ENCODE results near the gene DOCK9. TPM values are rescaled to one million over a fixed set of nuclear protein-coding genes. Genes with fewer than 3 reads are reported as not detected.

Gene DOCK9
- total and polyA plus RNA-seq, 5 donors from 2014 or later, result 4.4 to 75.0 (median 7.3) TPM

DNA sequence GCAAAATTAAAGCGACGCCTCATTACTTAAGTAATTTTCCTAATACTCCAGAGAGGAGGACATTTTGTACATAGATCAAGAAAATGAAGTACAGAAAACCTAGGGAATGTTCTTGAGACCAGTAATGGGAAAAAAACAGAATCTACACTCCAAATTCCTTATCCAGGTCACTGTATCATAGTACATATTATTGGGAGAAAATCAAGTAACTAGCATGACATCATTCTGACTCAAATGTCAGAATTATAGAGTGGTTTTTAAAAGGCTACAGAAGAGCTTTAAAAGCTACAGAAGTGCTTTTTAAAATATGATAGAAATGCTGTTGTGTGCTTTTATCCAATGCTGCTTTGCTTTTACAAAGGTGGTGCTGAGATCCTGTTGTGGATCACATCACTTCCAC lies 139.1 kb downstream of the DOCK9 start:
- DNase-seq, result no peak
- Mint-ChIP-seq H3K27ac (no peak overlapping the region), H3K36me3 (peaks cover 20% of the 10 kb centered on the region), H3K4me3 (no peak overlapping the region), H3K4me1 (peaks cover 8 to 12% (median 9%) of the 10 kb centered on the region in 4 donors), H3K27me3 (no peaks in the 10 kb centered on the region), H3K9me3 (no peaks in the 10 kb centered on the region)
- ATAC-seq (ENCODE audit: low read depth in 2 of 2), result no peak
- H3K27ac ChIP-seq (ENCODE audit: insufficient read depth, low read length, poor library complexity, severe bottlenecking), result no peak overlapping the region
- H3K27me3 ChIP-seq (ENCODE audit: control insufficient read depth, insufficient read depth, low read length), result no peaks in the 10 kb centered on the region
- no peaks in the 10 kb centered on the region for H3K4me1 ChIP-seq (ENCODE audit: control insufficient read depth, insufficient read depth, low read length, poor library complexity, severe bottlenecking)
- peaks cover 6% of the 10 kb centered on the region for H3K36me3 ChIP-seq (ENCODE audit: control insufficient read depth, insufficient read depth, low read length)
- H3K9me3 ChIP-seq (ENCODE audit: control insufficient read depth in 2 of 2, low read length in 2 of 2), result no peaks in the 10 kb centered on the region
- H3K4me3 ChIP-seq (ENCODE audit: low read depth, low read length), result no peak overlapping the region

- no peak overlapping the region for H3K4me3 ChIP-seq (ENCODE audit: low read depth, low read length)
- no peak for ATAC-seq (ENCODE audit: low read depth in 2 of 2)
- H3K4me1 Mint-ChIP-seq, result peaks cover 3 to 6% (median 4%) of the 10 kb centered on the region in 4 donors
- no peak for DNase-seq
- H3K9me3 Mint-ChIP-seq, result no peaks in the 10 kb centered on the region
- H3K27me3 Mint-ChIP-seq, result no peaks in the 10 kb centered on the region
- H3K27ac ChIP-seq (ENCODE audit: insufficient read depth, low read length, poor library complexity, severe bottlenecking), result no peak overlapping the region
- no peaks in the 10 kb centered on the region for H3K9me3 ChIP-seq (ENCODE audit: control insufficient read depth in 2 of 2, low read length in 2 of 2)
- H3K27me3 ChIP-seq (ENCODE audit: control insufficient read depth, insufficient read depth, low read length), result no peaks in the 10 kb centered on the region
- peaks cover 8% of the 10 kb centered on the region for H3K36me3 ChIP-seq (ENCODE audit: control insufficient read depth, insufficient read depth, low read length)
- H3K4me1 ChIP-seq (ENCODE audit: control insufficient read depth, insufficient read depth, low read length, poor library complexity, severe bottlenecking), result no peaks in the 10 kb centered on the region
- no peak overlapping the region for H3K4me3 Mint-ChIP-seq
- peaks cover 28% of the 10 kb centered on the region for H3K36me3 Mint-ChIP-seq
- H3K27ac Mint-ChIP-seq, result no peak overlapping the region
These were observed 140.0 kb downstream of the DOCK9 start for GRCh38 chr13:98837896-98838295.

- Histone ChIP-seq H3K4me3 (ENCODE audit: low read depth, low read length) (no peak overlapping the region), H3K4me1 (ENCODE audit: control insufficient read depth, insufficient read depth, low read length, poor library complexity, severe bottlenecking) (no peaks in the 10 kb centered on the region), H3K27ac (ENCODE audit: insufficient read depth, low read length, poor library complexity, severe bottlenecking) (no peak overlapping the region), H3K27me3 (ENCODE audit: control insufficient read depth, insufficient read depth, low read length) (no peaks in the 10 kb centered on the region), H3K9me3 (ENCODE audit: control insufficient read depth in 2 of 2, low read length in 2 of 2) (no peaks in the 10 kb centered on the region), H3K36me3 (ENCODE audit: control insufficient read depth, insufficient read depth, low read length) (peaks cover 21% of the 10 kb centered on the region)
- H3K27me3 Mint-ChIP-seq, result no peaks in the 10 kb centered on the region
- H3K4me1 Mint-ChIP-seq, result peaks cover 0 to 3% (median 0%) of the 10 kb centered on the region in 4 donors
- no peaks in the 10 kb centered on the region for H3K9me3 Mint-ChIP-seq
- peaks cover 43% of the 10 kb centered on the region for H3K36me3 Mint-ChIP-seq
- no peak for ATAC-seq (ENCODE audit: low read depth in 2 of 2)
- no peak for DNase-seq
- no peak overlapping the region for H3K27ac Mint-ChIP-seq
- no peak overlapping the region for H3K4me3 Mint-ChIP-seq
These were observed 142.7 kb downstream of the DOCK9 start for GRCh38 chr13:98835156-98835555.

DNA sequence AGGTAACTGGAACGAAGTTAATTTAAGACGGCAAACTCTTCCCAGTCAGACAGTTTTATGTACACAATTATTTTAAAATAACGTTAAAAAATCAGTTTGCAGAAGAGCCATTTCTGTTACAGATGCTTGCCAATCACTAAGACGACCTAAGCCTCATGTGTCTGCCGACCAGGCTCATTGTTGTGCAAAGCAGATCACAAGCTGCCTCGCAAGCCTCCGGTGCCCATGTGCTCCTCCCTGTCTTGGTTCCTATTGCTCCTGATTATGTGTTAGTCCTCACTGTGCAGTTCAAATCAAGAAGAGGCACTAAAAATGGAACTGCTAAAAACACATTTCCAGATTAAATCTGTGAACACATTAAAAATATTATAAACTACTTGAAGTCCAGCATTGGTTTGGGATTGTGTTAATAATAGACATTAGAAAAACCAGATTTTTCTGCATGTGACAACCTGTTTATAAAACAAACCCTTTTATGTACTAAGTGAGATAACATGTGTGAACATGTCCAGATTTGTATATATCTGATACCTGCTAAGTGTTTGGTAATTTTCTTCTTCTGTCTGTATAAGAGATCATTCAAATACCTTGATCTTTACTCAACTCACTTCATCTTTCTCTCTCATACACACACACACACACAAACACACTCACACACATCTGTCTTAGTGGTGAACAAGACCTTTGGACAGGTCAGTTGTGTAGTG lies 143.5 kb downstream of the DOCK9 start:
- no peak for ATAC-seq (ENCODE audit: low read depth in 2 of 2)
- H3K9me3 Mint-ChIP-seq, result no peaks in the 10 kb centered on the region

GRCh38 chr13:98831236-98831635 lies 146.6 kb downstream of the DOCK9 start:
- Mint-ChIP-seq H3K27me3 (no peaks in the 10 kb centered on the region), H3K4me3 (no peak overlapping the region), H3K27ac (no peak overlapping the region), H3K4me1 (peaks cover 4 to 6% (median 5%) of the 10 kb centered on the region in 4 donors), H3K9me3 (no peaks in the 10 kb centered on the region), H3K36me3 (peaks cover 65% of the 10 kb centered on the region)
- no peaks in the 10 kb centered on the region for H3K4me1 ChIP-seq (ENCODE audit: control insufficient read depth, insufficient read depth, low read length, poor library complexity, severe bottlenecking)
- H3K27me3 ChIP-seq (ENCODE audit: control insufficient read depth, insufficient read depth, low read length), result no peaks in the 10 kb centered on the region
- H3K4me3 ChIP-seq (ENCODE audit: low read depth, low read length), result no peak overlapping the region
- DNase-seq, result no peak
- no peak overlapping the region for H3K27ac ChIP-seq (ENCODE audit: insufficient read depth, low read length, poor library complexity, severe bottlenecking)
- H3K9me3 ChIP-seq (ENCODE audit: control insufficient read depth in 2 of 2, low read length in 2 of 2), result no peaks in the 10 kb centered on the region
- no peak for ATAC-seq (ENCODE audit: low read depth in 2 of 2)
- H3K36me3 ChIP-seq (ENCODE audit: control insufficient read depth, insufficient read depth, low read length), result peaks cover 41% of the 10 kb centered on the region

More for the DNA sequence above, 143.5 kb downstream of the DOCK9 start:
- Mint-ChIP-seq H3K27ac (no peak overlapping the region), H3K27me3 (no peaks in the 10 kb centered on the region), H3K4me1 (peaks cover 0 to 3% (median 0%) of the 10 kb centered on the region in 4 donors), H3K36me3 (peaks cover 51% of the 10 kb centered on the region), H3K4me3 (no peak overlapping the region)
- no peak for DNase-seq
- Histone ChIP-seq H3K36me3 (ENCODE audit: control insufficient read depth, insufficient read depth, low read length) (peaks cover 25% of the 10 kb centered on the region), H3K27ac (ENCODE audit: insufficient read depth, low read length, poor library complexity, severe bottlenecking) (no peak overlapping the region), H3K4me1 (ENCODE audit: control insufficient read depth, insufficient read depth, low read length, poor library complexity, severe bottlenecking) (no peaks in the 10 kb centered on the region), H3K9me3 (ENCODE audit: control insufficient read depth in 2 of 2, low read length in 2 of 2) (no peaks in the 10 kb centered on the region), H3K27me3 (ENCODE audit: control insufficient read depth, insufficient read depth, low read length) (no peaks in the 10 kb centered on the region), H3K4me3 (ENCODE audit: low read depth, low read length) (no peak overlapping the region)

- H3K36me3 Mint-ChIP-seq, result peaks cover 73% of the 10 kb centered on the region
- H3K9me3 ChIP-seq (ENCODE audit: control insufficient read depth in 2 of 2, low read length in 2 of 2), result no peaks in the 10 kb centered on the region
- H3K4me3 Mint-ChIP-seq, result no peak overlapping the region
- H3K27me3 ChIP-seq (ENCODE audit: control insufficient read depth, insufficient read depth, low read length), result no peaks in the 10 kb centered on the region
- H3K9me3 Mint-ChIP-seq, result no peaks in the 10 kb centered on the region
- ATAC-seq (ENCODE audit: low read depth in 2 of 2) (no peak), DNase-seq (no peak)
- H3K4me1 ChIP-seq (ENCODE audit: control insufficient read depth, insufficient read depth, low read length, poor library complexity, severe bottlenecking), result no peaks in the 10 kb centered on the region
- no peak overlapping the region for H3K4me3 ChIP-seq (ENCODE audit: low read depth, low read length)
- H3K36me3 ChIP-seq (ENCODE audit: control insufficient read depth, insufficient read depth, low read length), result peaks cover 54% of the 10 kb centered on the region
- H3K27ac Mint-ChIP-seq, result no peak overlapping the region
- H3K27me3 Mint-ChIP-seq, result no peaks in the 10 kb centered on the region
- H3K4me1 Mint-ChIP-seq, result peaks cover 4 to 13% (median 7%) of the 10 kb centered on the region in 4 donors
- no peak overlapping the region for H3K27ac ChIP-seq (ENCODE audit: insufficient read depth, low read length, poor library complexity, severe bottlenecking)
These were observed 148.3 kb downstream of the DOCK9 start for GRCh38 chr13:98829541-98829940.

DNA sequence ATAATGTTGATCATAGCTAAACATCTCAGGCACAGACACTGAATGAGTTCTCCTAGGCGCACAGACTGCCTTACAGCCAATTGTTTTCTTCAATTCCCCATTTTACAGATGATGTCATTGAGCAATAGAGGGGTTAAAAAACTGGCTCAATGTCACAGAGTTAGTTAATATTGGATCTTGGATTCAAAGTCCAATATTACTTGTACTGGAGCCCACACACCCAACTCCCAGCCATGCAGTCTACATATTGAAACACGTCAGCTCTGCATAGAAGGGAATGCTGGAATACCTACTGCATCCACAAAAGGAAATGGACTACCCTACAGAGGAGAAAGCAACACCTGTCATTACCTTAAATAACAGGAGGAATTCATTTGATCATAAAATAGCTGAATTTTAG lies 149.2 kb downstream of the DOCK9 start:
- no peak overlapping the region for H3K27ac ChIP-seq (ENCODE audit: insufficient read depth, low read length, poor library complexity, severe bottlenecking)
- Mint-ChIP-seq H3K4me3 (no peak overlapping the region), H3K9me3 (no peaks in the 10 kb centered on the region), H3K4me1 (peaks cover 4 to 13% (median 7%) of the 10 kb centered on the region in 4 donors), H3K27ac (no peak overlapping the region), H3K27me3 (no peaks in the 10 kb centered on the region), H3K36me3 (peaks cover 75% of the 10 kb centered on the region)
- ATAC-seq (ENCODE audit: low read depth in 2 of 2) (no peak), DNase-seq (no peak)
- no peaks in the 10 kb centered on the region for H3K9me3 ChIP-seq (ENCODE audit: control insufficient read depth in 2 of 2, low read length in 2 of 2)
- no peaks in the 10 kb centered on the region for H3K27me3 ChIP-seq (ENCODE audit: control insufficient read depth, insufficient read depth, low read length)
- H3K4me1 ChIP-seq (ENCODE audit: control insufficient read depth, insufficient read depth, low read length, poor library complexity, severe bottlenecking), result no peaks in the 10 kb centered on the region
- H3K36me3 ChIP-seq (ENCODE audit: control insufficient read depth, insufficient read depth, low read length), result peaks cover 61% of the 10 kb centered on the region
- no peak overlapping the region for H3K4me3 ChIP-seq (ENCODE audit: low read depth, low read length)

GRCh38 chr13:98827449-98827848 lies 150.4 kb downstream of the DOCK9 start:
- peaks cover 4 to 13% (median 7%) of the 10 kb centered on the region in 4 donors for H3K4me1 Mint-ChIP-seq
- no peak overlapping the region for H3K4me3 Mint-ChIP-seq
- Histone ChIP-seq H3K4me1 (ENCODE audit: control insufficient read depth, insufficient read depth, low read length, poor library complexity, severe bottlenecking) (no peaks in the 10 kb centered on the region), H3K36me3 (ENCODE audit: control insufficient read depth, insufficient read depth, low read length) (peaks cover 71% of the 10 kb centered on the region), H3K27ac (ENCODE audit: insufficient read depth, low read length, poor library complexity, severe bottlenecking) (no peak overlapping the region), H3K4me3 (ENCODE audit: low read depth, low read length) (no peak overlapping the region), H3K9me3 (ENCODE audit: control insufficient read depth in 2 of 2, low read length in 2 of 2) (no peaks in the 10 kb centered on the region), H3K27me3 (ENCODE audit: control insufficient read depth, insufficient read depth, low read length) (no peaks in the 10 kb centered on the region)
- H3K9me3 Mint-ChIP-seq, result no peaks in the 10 kb centered on the region
- H3K27me3 Mint-ChIP-seq, result no peaks in the 10 kb centered on the region
- H3K27ac Mint-ChIP-seq, result peak overlapping the region in 1 of 3 donors; percentile 38
- peaks cover 72% of the 10 kb centered on the region for H3K36me3 Mint-ChIP-seq
- ATAC-seq (ENCODE audit: low read depth in 2 of 2), result no peak
- DNase-seq, result no peak
